Tibial nerve (tissue), 4 donors: Measurements from ENCODE around the gene UTF1. TPM values are rescaled to one million over a fixed set of nuclear protein-coding genes. Genes with fewer than 3 reads are reported as not detected.

Experiments used
- DNase-seq, 2 donors: peaks; one replicate each; pipeline ENCODE4 v3.0.0-alpha.2; 2019; ENCODE audit warnings: low spot score in 2 of 2
- H3K27ac ChIP-seq, 4 donors: fragments of 200-600 bp; sonication (generic) in 3 of 4; one replicate each; pipeline ENCODE4 v1.5.1; 2017 to 2019; ENCODE audit warnings: mild to moderate bottlenecking in 1 of 4
- H3K27me3 ChIP-seq, 2 donors: fragments of 200-600 bp; sonication (generic) in 1 of 2; one replicate each; pipeline versions ENCODE4 v1.5.1 to v1.6.0; 2017 to 2019
- H3K36me3 ChIP-seq, 3 donors: fragments of 200-600 bp; sonication (generic); one replicate each; pipeline ENCODE4 v1.5.1; 2018 to 2019
- H3K4me1 ChIP-seq, 4 donors: fragments of 200-600 bp; sonication (generic) in 3 of 4; one replicate each; pipeline ENCODE4 v1.5.1; 2017 to 2019
- H3K4me3 ChIP-seq, 4 donors: fragments of 200-600 bp; sonication (generic) in 3 of 4; one replicate each; pipeline ENCODE4 v1.5.1; 2017 to 2019; ENCODE audit warnings: mild to moderate bottlenecking in 1 of 4, moderate library complexity in 1 of 4
- H3K9me3 ChIP-seq, 4 donors: fragments of 200-600 bp; sonication (generic) in 3 of 4; one replicate each; pipeline ENCODE4 v1.5.1; 2017 to 2019
- EP300 ChIP-seq, 2 donors: sonication (generic); formaldehyde crosslinking; IDR thresholded peaks; one replicate each; pipeline ENCODE4 v1.6.1; 2017; ENCODE audit warnings: antibody characterized with exemption in 2 of 2, mild to moderate bottlenecking in 1 of 2
- POLR2A ChIP-seq, 2 donors: fragments of 450-650 bp; IDR thresholded peaks; one replicate each; pipeline ENCODE4 v1.6.1; 2017; ENCODE audit warnings: antibody characterized with exemption in 2 of 2, mild to moderate bottlenecking in 2 of 2, moderate library complexity in 2 of 2
- WGBS, 2 donors: methylation state at CpG; one replicate each; pipeline ENCODE4 v1.1.5; 2018; 5-methylcytosine and 5-hydroxymethylcytosine counted together
- total RNA-seq, 4 donors: library from RNA; depleted of rRNA; stranded (reverse); fragments of >200 nt; gene quantifications; one replicate each; pipeline ENCODE4 v1.1.0, GENCODE V29; 2016
- TF ChIP-seq, protein P1 (sequence below), 5 experiments: fragments of 200-600 bp in 3 of 5; fragments of 450-650 bp in 2 of 5; sonication (generic) in 3 of 5; IDR thresholded peaks; one replicate each; pipeline ENCODE4 v1.5.1; 2016 to 2019; ENCODE audit warnings: antibody characterized with exemption in 5 of 5, mild to moderate bottlenecking in 3 of 5, moderate library complexity in 2 of 5

Gene UTF1
- total RNA-seq, 4 donors from 2014 or later: not detected

DNA sequence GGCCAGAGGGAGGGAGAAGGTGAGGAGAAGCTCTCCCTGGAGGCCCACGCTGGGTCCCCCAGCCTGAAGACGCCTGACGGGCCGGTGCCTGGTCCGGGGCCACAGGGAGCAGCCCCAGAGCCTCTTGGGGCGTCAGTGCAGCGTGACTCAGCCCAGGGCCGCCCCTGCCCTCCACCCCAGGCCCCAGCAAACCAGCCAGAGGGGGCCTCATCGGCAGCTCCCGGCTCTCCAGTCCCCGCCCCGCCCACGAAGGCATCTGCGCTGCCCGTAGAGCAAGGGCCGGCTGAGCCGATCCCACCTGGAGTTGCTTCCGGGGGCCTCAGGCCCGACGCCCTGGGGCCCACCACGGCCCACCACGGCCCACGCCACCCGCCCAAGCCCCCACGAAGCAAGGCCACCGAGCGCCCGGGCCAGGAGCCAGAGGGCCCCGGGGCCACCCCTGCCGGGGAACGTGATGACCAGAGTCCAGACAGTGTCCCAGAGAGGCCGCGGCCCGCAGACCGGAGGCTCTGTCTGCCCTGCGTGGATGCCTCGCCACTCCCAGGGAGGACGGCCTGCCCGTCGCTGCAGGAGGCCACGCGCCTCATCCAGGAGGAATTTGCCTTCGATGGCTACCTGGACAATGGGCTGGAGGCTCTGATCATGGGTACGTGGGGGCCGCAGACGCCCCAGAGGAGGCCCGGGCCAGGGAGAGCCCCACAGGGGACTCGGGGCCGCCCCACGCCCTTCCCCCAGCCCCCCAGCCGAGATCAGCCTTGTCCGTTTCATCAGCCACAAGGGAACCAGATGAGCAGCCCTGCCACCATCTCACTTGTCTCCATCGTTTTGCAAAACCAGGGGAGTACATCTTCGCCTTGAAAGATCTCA is 31.2 kb upstream of the UTF1 start:
- 87 to 88% methylated on average over 13 to 41 of the region's 54 CpGs for WGBS, 2 donors
- H3K4me3 ChIP-seq: no peak overlapping the region
- no peaks in the 10 kb centered on the region for H3K4me1 ChIP-seq
- DNase-seq: no peak
- no peak overlapping the region for H3K27ac ChIP-seq
- H3K36me3 ChIP-seq: no peaks in the 10 kb centered on the region
- peaks cover 0 to 20% (median 1%) of the 10 kb centered on the region in 4 donors for H3K9me3 ChIP-seq
- TF ChIP-seq, protein P1, sequence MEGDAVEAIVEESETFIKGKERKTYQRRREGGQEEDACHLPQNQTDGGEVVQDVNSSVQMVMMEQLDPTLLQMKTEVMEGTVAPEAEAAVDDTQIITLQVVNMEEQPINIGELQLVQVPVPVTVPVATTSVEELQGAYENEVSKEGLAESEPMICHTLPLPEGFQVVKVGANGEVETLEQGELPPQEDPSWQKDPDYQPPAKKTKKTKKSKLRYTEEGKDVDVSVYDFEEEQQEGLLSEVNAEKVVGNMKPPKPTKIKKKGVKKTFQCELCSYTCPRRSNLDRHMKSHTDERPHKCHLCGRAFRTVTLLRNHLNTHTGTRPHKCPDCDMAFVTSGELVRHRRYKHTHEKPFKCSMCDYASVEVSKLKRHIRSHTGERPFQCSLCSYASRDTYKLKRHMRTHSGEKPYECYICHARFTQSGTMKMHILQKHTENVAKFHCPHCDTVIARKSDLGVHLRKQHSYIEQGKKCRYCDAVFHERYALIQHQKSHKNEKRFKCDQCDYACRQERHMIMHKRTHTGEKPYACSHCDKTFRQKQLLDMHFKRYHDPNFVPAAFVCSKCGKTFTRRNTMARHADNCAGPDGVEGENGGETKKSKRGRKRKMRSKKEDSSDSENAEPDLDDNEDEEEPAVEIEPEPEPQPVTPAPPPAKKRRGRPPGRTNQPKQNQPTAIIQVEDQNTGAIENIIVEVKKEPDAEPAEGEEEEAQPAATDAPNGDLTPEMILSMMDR (IDR thresholded peaks at IDR 0.05): no peak
- TF ChIP-seq POLR2A (IDR thresholded peaks at IDR 0.05) (no peak), EP300 (IDR thresholded peaks at IDR 0.05) (no peak)
- H3K27me3 ChIP-seq: no peaks in the 10 kb centered on the region

DNA sequence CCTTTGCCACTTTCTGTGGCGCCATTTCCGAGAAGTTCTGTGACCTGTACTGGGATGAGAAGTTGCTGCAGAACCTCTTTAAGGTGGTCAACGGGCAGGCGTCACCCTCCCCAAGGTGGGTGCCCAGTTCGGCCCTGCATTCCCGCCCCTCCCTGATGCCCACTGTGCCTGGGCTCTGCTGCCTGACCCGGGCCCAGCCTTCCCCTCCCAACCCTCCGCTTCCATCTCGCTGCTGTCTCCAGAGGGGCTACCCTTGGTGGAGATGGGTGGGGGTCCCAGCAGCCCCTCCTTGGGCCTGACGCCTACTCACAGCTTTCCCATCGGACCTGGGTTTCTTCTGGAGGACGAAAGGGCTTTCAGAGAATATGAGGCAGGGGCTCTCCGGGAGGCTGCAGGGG is 30.5 kb upstream of the UTF1 start:
- 81 to 88% methylated on average over 12 to 13 of the region's 13 CpGs for WGBS, 2 donors
- DNase-seq: no peak

DNA sequence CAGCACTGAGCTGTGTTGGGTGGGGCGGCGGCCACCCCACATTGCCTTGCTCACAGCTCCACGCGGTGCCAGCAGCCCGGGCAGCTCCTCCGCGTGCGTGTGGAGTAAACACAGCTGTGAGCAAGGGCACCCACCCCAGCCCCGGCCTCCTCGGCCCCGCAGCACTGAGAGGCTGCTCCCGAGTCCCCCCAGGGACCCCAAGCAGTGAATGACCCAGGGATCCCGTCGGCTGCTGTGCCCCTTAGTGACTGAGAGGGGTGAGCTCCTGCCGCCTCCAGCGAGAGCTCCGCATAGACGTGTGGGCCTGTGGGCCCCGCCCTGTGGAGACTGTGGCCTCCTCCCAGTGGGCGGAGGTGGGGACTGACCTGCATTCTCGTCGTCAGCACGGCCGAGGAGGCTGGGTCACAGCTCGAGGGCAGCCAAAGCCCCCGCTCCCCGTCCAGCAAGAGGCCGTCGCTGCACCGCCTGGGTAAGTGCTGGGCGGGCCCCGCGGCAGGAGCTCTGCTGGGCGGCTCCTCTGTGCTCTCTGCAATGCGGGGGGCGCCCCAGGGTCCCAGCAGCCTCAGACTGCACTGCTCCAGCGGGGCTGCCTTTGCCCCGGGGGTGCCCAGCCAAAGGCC is 29.9 kb upstream of the UTF1 start:
- WGBS, 2 donors: 46 to 56% methylated on average over 16 to 20 of the region's 38 CpGs
- Histone ChIP-seq H3K27me3 (no peaks in the 10 kb centered on the region), H3K27ac (no peak overlapping the region), H3K9me3 (peaks cover 0 to 11% (median 0%) of the 10 kb centered on the region in 4 donors), H3K4me1 (no peaks in the 10 kb centered on the region), H3K4me3 (no peak overlapping the region), H3K36me3 (no peaks in the 10 kb centered on the region)
- no peak for DNase-seq
- TF ChIP-seq POLR2A (IDR thresholded peaks at IDR 0.05) (no peak), EP300 (IDR thresholded peaks at IDR 0.05) (no peak)
- TF ChIP-seq, protein P1 (IDR thresholded peaks at IDR 0.05): no peak

More for the DNA sequence above, 30.5 kb upstream of the UTF1 start:
- Histone ChIP-seq H3K4me3 (no peak overlapping the region), H3K4me1 (no peaks in the 10 kb centered on the region), H3K27ac (no peak overlapping the region), H3K9me3 (peaks cover 0 to 14% (median under 1%) of the 10 kb centered on the region in 4 donors), H3K27me3 (no peaks in the 10 kb centered on the region), H3K36me3 (no peaks in the 10 kb centered on the region)
- TF ChIP-seq POLR2A (IDR thresholded peaks at IDR 0.05): no peak
- TF ChIP-seq, protein P1 (IDR thresholded peaks at IDR 0.05): no peak
- TF ChIP-seq EP300 (IDR thresholded peaks at IDR 0.05): no peak

DNA sequence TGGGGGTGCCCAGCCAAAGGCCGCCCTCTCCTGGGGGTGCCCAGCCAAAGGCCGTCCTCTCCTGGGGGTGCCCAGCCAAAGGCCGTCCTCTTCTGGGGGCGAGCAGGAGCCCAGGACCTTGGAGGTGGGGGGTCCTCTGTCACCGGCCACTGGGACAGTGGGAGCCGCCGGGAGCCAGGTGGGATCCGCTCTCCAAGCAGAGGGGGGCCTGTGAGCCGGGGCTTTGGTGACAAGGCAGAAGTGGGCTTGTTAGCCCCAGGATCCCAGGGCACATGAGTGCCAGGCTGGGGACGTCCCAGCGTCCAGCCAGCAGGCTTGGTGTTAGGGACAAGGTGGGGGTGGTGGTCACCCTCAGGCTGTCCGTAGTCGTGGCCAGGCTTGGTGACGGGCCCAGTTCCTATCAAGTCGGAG is 29.4 kb upstream of the UTF1 start:
- DNase-seq: no peak
- no peaks in the 10 kb centered on the region for H3K4me1 ChIP-seq
- H3K9me3 ChIP-seq: peaks cover 0 to 8% (median 0%) of the 10 kb centered on the region in 4 donors
- no peaks in the 10 kb centered on the region for H3K36me3 ChIP-seq
- no peaks in the 10 kb centered on the region for H3K27me3 ChIP-seq
- TF ChIP-seq, protein P1 (IDR thresholded peaks at IDR 0.05): no peak
- TF ChIP-seq POLR2A (IDR thresholded peaks at IDR 0.05) (no peak), EP300 (IDR thresholded peaks at IDR 0.05) (no peak)
- H3K4me3 ChIP-seq: no peak overlapping the region
- WGBS, 2 donors: 78 to 89% methylated on average over 8 of the region's 15 CpGs
- no peak overlapping the region for H3K27ac ChIP-seq
